RWPE1 (cell line): ENCODE measurements around the gene CBFB.

Experiments
- CTCF ChIA-PET: fragments of 350-600 bp; sonication (Branson Sonifier 250); formaldehyde crosslinking; extraction: SDS; loops from one replicate; lab custom pipeline; 2021; lab: Yijun Ruan, JAX
- POLR2A ChIA-PET: fragments of 400-600 bp; formaldehyde crosslinking; extraction: SDS; loops from one replicate; lab custom pipeline; 2020; ENCODE audit warnings: antibody characterized with exemption; ENCODE audit not compliant: low non-redundant PET; lab: Yijun Ruan, JAX
- DNase-seq: peaks from one replicate; pipeline ENCODE4 v3.0.0; 2012; ENCODE audit warnings: low spot score
- H3K27ac ChIP-seq: fragments of 450-650 bp; 2 replicates; pipeline ENCODE4 v1.5.1; 2017
- TF ChIP-seq, protein P1 (sequence below): fragments of 450-650 bp; conservative IDR thresholded peaks from 2 replicates; pipeline ENCODE4 v1.5.1; 2017; ENCODE audit warnings: low read depth, mild to moderate bottlenecking

CBFB gene

DNA sequence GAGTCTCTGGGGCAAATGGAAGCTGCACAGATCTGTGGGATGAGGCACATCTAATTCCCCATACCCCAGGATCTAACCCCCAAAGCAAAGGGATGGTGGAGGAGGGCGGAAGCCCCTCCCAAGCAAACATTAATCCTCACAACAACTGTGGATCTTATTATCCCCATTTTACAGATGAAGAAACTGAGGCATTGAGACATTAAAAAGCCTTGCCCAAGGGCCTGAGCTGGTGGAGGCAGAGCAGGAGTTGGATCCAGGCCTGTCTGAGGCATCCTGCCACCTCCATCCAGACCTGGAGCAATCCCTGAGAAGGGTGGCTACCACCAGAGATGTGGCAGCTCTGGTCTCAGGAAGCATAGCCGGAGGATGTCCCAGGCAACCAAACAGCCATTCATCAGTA is 17.7 kb upstream of the CBFB start:
- ChIA-PET POLR2A (no interaction called here), CTCF (interaction anchor here (0.6 to 1.0 kb wide), 5 partner anchors 32 to 93 kb away, joined by 3 to 6 read pairs (median 3); no protein-coding TSS in a partner anchor)
- no peak for DNase-seq
- TF ChIP-seq, protein P1, sequence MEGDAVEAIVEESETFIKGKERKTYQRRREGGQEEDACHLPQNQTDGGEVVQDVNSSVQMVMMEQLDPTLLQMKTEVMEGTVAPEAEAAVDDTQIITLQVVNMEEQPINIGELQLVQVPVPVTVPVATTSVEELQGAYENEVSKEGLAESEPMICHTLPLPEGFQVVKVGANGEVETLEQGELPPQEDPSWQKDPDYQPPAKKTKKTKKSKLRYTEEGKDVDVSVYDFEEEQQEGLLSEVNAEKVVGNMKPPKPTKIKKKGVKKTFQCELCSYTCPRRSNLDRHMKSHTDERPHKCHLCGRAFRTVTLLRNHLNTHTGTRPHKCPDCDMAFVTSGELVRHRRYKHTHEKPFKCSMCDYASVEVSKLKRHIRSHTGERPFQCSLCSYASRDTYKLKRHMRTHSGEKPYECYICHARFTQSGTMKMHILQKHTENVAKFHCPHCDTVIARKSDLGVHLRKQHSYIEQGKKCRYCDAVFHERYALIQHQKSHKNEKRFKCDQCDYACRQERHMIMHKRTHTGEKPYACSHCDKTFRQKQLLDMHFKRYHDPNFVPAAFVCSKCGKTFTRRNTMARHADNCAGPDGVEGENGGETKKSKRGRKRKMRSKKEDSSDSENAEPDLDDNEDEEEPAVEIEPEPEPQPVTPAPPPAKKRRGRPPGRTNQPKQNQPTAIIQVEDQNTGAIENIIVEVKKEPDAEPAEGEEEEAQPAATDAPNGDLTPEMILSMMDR: no peak
- H3K27ac ChIP-seq: no peak overlapping the region

DNA sequence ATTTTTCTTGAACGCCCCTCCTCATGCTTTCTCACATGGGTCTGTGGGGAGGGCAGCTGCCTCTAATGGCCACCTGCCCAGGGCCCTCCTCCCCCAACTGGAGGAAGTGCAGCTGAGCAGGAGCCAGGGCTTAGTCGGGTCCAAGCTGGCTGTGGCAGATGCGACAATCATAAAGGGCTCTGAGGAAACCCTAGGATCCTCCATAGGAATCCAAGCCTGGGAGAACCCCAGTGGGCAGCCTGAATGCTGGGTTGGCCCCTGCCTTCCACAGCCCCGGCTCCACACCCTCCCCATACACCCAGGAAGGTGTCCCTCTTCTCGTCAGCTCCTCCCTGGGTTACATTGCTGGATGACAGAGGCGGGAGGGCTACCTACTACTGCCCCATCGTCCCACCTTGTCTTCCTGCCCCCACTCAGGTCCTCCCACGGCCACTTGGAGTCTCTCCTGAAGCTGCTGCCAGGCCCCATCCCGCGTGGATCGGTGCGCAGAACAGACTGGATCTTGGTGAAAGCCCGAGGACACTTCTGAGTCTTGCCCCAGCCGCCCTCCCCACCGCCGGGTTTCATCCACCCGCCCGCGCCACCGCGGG is 15.6 kb upstream of the CBFB start:
- POLR2A ChIA-PET: interaction anchor here (0.5 to 0.6 kb wide), 2 partner anchors 8 to 62 kb away, joined by 3 to 5 read pairs; no protein-coding TSS in a partner anchor
- no peak overlapping the region for H3K27ac ChIP-seq
- TF ChIP-seq, protein P1: no peak
- no peak for DNase-seq
- CTCF ChIA-PET: interaction anchor here (0.5 to 2.0 kb wide), 6 partner anchors 36 to 467 kb away, joined by 3 to 18 read pairs (median 3); partner anchors contain the start of gene ATP6V0D1

DNA sequence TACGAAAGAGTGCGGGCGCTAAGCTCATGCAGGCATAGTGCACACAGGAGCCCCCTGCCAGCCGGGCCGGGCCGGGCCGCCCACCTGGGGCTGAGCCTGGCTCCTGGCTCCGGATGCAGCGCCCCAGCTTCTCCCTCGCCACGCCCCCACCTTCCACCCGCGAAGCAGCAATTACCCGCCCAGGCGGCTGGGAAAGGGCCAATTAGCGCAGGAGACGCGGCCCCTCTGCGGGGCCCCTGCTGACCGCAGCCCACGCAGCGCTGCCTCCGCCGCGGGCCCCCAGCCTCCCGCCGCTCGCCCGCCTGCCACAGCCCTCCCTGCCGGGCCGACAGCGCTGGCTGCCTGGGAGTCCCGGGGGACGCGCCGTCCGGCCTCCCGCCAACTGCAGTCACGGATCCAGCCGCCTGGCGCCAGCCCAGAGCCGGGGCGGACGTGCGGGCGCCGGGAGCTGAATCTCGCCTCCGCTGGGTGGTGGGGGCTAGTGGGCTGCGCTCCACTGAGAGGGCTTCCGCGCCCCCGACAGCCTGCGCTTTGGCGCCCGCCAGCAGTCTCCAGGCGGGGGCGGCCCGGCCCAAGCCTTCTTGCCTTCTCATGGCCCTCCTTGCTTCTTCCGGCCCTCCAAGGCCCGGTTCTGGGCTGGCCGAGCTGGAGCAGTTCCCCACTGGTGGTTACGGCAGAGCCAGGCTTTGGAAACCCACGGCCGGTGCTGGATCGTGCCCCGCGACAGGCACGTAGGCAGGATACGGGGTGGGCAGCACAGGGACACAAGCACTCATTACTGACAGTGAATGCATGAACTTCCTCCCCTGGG is 14.9 kb upstream of the CBFB start:
- TF ChIP-seq, protein P1: peak; percentile 30
- ChIA-PET CTCF (interaction anchor here (0.6 to 2.0 kb wide), 7 partner anchors 26 to 467 kb away, joined by 3 to 18 read pairs (median 3); partner anchors contain the start of gene ATP6V0D1), POLR2A (interaction anchor here (0.5 to 0.6 kb wide), 2 partner anchors 8 to 63 kb away, joined by 3 to 5 read pairs; no protein-coding TSS in a partner anchor)
- peak; percentile 44 for DNase-seq
- H3K27ac ChIP-seq: no peak overlapping the region

DNA sequence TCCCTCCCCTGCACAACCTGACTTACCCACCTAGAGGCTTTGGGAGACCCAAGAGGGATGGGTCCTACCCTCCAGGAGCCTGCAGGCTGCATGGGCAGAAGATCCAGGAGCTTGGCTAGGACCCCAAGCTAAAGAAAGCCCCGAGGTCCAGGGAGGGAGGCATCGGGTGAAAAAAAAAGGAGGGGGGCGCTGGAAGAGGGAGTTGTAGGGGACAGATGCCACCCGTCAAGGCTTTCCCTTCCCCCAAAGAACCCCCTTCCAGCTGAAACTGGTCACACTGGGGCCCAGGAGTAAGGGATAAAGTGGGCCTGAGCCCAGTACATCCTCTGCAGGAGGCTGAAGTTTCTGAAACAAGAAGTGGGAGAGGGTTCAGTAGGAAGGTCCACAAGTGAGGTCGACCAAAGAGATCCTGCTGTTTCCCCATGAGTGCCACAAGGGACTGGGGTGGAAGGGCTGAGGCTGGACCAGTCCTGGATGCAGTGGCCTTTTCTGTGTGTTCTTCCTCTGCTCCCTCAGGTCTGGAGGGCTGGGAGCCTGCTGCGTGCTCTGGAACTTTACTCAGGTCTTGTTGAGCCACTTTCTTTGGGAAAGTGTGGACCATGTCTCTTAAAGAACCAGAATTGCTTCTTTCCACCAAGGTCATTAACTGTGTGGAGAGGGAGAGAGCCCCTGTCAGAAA is 14.2 kb upstream of the CBFB start:
- CTCF ChIA-PET: interaction anchor here (0.6 to 2.0 kb wide), 5 partner anchors 25 to 275 kb away, joined by 3 to 18 read pairs (median 3); no protein-coding TSS in a partner anchor
- DNase-seq: no peak
- TF ChIP-seq, protein P1: no peak
- POLR2A ChIA-PET: no interaction called here
- no peak overlapping the region for H3K27ac ChIP-seq

DNA sequence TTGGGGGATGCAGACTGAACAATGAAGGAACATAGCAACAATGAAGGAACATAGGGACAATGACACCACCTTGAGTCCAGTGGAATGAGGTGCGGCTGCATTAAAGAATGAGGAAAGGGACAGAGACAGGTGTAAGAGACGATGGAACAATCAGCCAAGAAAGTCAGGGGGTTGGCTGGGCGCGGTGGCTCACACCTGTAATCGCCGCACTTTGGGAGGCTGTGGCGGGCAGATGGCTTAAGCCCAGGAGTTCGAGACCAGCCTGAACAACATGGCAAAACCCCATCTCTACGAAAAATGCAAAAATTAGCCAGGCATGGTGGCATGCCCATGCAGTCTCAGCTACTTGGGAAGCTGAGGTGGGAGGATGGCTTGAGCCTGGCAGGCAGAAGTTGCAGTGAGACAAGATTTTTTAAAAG is 13.6 kb upstream of the CBFB start:
- POLR2A ChIA-PET: no interaction called here
- no peak overlapping the region for H3K27ac ChIP-seq
- CTCF ChIA-PET: interaction anchor here (0.7 to 1.5 kb wide), 2 partner anchors 86 to 98 kb away, joined by 3 to 8 read pairs; no protein-coding TSS in a partner anchor
- TF ChIP-seq, protein P1: no peak
- no peak for DNase-seq

DNA sequence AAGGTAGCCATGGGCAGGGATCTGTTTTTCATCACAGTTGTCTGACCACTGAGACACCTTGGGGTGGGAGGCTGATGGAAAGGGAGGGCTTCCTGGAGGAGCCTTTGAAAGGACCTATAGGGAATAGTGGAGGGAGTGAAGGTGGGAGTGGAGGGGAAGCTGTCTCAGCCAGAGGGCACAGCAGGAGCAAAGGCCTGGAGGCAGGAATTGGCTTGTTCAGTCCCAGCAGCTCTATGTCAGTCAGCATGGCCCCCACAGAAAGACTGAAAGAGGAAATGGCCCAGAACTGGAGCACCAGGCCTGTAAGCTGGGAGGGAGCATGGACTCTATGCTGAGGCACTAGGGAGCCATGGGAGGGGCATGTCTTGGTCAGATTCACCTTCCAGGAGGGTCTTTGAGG is 12.8 kb upstream of the CBFB start:
- DNase-seq: no peak
- H3K27ac ChIP-seq: no peak overlapping the region
- CTCF ChIA-PET: interaction anchor here (0.6 to 1.5 kb wide), 6 partner anchors 9 to 158 kb away, joined by 3 to 8 read pairs (median 4); no protein-coding TSS in a partner anchor
- TF ChIP-seq, protein P1: no peak
- POLR2A ChIA-PET: no interaction called here
